IMR-90 (cell line): ENCODE data around the gene PRKCE. TPM values are rescaled to one million over a fixed set of nuclear protein-coding genes. Genes with fewer than 3 reads are reported as not detected.

Source experiments
- ELK1 ChIP-seq: fragments of 150-350 bp; IDR thresholded peaks from 2 replicates; pipeline ENCODE4 v1.6.1; 2016; ENCODE audit warnings: low read depth, mild to moderate bottlenecking, low read length, moderate library complexity, borderline replicate concordance
- FOS ChIP-seq: fragments of 150-350 bp; IDR thresholded peaks from 2 replicates; pipeline ENCODE4 v1.6.1; 2016; ENCODE audit warnings: low read depth, low read length
- MXI1 ChIP-seq: IDR thresholded peaks from 2 replicates; pipeline ENCODE4 v1.6.1; 2012; ENCODE audit warnings: low read depth, mild to moderate bottlenecking, low read length, moderate library complexity, borderline replicate concordance
- RFX5 ChIP-seq: IDR thresholded peaks from 2 replicates; pipeline ENCODE4 v1.8.0; 2012; ENCODE audit warnings: low read depth, mild to moderate bottlenecking, low read length, moderate library complexity
- polyA plus RNA-seq, 3 experiments: library from polyadenylated mRNA; depleted of rRNA; stranded (reverse); fragments of >200 nt; gene quantifications; 2 replicates each; pipeline ENCODE4 v1.2.3, GENCODE V29; 2012; ENCODE audit warnings: low replicate concordance in 1 of 3
- total RNA-seq: library from RNA; depleted of rRNA; stranded (reverse); fragments of >200 nt; gene quantifications from 2 replicates; pipeline ENCODE4 v1.2.3, GENCODE V29; 2012

Gene PRKCE
- total and polyA plus RNA-seq, 2 of the 4 experiments (the other 2 are of a cell fraction): 8.1 to 32.4 TPM

- TF ChIP-seq ELK1 (no peak), FOS (0 out of 2 replicates have a peak, but pooled peaks have one; percentile 13), MXI1 (no peak), RFX5 (no peak)
Observed at GRCh38 chr2:45643543-45644542, 7.6 kb upstream of the PRKCE start (continued).
